Epithelial cell of proximal tubule (primary cell): ENCODE results near the gene SLC25A39. TPM values are rescaled to one million over a fixed set of nuclear protein-coding genes. Genes with fewer than 3 reads are reported as not detected.

Source experiments
- DNase-seq: peaks from one replicate; pipeline ENCODE4 v3.0.0-alpha.2; 2011; ENCODE audit warnings: low read depth
- H3K4me3 ChIP-seq: 2 replicates; pipeline ENCODE4 v1.5.1; 2011; ENCODE audit warnings: low read depth, mild to moderate bottlenecking, low read length
- CTCF ChIP-seq: conservative IDR thresholded peaks from 2 replicates; pipeline ENCODE4 v1.5.1; 2012; ENCODE audit warnings: low read depth, mild to moderate bottlenecking, low read length
- total RNA-seq: library from RNA; depleted of rRNA; stranded (reverse); fragments of >200 nt; gene quantifications from 2 replicates; pipeline ENCODE4 v1.2.3, GENCODE V29; 2015

SLC25A39 gene
- total RNA-seq, 1 donor from 2014 or later = 161 TPM

DNA sequence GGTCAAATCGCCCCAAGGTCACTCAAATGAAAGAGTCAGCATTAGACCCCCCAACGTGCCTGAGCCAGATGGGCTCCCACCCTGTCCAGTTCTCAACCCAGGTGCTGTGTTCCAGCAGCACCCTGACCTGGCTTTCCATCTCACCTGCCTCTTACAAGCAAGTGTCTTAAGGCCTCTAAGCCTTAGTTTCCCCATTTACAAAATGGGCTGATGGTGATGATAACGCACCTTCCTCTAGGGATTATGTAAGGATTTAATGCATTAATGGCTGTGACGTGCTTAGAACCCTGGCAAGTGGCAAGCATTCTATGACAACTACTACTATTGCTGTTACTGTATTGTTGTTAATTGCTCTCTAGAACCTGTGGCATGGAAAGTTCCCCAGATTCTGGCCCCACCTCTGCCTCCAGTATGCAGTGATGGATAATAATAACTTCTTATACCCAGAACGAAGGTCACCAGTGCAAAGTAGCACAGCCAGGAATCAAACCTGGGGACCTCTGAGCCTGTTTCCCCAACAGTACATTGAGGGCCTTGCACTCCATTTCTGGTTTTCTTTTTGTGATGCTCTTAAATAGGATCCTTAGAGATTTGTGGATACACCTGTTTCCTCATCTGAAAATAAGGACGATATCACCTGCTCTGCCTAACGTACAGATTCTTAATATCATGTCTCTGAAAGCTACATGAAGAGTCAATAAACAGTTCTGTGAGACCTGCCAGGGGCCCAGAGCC, 3.3 kb upstream of the SLC25A39 start:
- no peak for DNase-seq
- H3K4me3 ChIP-seq = no peak overlapping the region
- no peak for TF ChIP-seq CTCF

DNA sequence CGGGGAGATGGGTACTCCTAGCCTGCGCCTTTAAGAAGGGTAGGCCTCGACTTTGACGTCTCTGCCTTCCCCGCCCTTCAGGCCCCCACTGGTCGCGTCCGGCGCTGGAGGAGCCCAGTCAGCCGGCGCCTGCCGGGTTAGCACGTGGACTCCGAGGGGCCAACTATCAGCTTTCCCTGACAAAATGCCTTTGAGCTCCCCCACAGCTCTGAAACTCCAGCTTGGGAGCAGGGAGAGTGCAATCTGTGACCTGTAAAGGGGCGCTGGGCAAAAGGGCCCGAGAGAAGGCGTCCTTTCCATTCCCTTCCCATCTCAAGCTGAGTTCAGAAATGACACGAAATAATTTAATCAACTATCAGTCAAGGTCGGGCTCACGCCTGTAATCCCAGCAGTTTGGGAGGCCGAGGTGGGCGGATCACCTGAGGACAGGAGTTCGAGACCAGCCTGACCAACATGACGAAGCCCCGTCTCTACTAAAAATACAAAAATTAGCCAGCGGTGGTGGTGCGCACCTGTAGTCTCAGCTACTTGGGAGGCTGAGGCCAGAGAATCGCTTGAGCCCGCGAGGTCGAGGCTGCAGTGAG, 2.3 kb upstream of the SLC25A39 start:
- no peak for TF ChIP-seq CTCF
- H3K4me3 ChIP-seq = peak overlapping the region; percentile 23
- no peak for DNase-seq

GRCh38 chr17:44324092-44324570, 492 bp downstream of the SLC25A39 start:
- TF ChIP-seq CTCF = no peak
- peak overlapping the region; percentile 80 for H3K4me3 ChIP-seq
- DNase-seq = no peak

DNA sequence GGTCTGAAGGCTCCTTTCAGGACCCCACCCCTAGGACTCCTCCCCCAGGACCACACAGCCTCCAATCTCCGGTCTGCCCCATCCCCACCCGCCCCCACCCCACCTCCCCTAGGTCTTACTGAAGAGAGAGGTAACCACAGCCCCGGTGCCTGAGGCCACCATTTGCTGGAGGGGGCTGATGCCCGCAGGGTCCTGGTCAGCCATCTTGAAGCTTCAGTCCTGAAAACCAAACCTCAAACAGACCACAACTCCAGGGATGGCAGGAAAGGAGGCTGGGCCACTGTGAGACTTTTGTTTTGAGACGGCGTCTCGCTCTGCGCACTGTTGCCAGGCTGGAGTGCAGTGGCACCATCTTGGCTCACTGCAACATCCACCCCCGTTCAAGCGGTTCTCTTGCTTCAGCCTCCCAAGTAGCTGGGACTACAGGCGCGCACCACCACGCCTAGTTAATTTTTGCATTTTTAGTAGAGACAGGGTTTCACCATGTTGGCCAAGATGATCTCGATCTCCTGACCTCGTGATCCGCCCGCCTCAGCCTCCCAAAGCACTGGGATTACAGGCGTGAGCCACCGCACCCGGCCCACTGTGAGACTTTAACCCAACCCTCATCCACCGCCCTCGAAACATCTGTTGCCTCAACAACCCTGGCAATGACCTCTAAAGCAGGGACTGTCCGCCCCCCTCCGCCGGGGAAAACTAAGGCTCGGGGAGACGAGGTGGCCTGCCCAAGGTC, 1.1 kb downstream of the SLC25A39 start:
- TF ChIP-seq CTCF = no peak
- DNase-seq = no peak
- H3K4me3 ChIP-seq = peak overlapping the region; percentile 80

DNA sequence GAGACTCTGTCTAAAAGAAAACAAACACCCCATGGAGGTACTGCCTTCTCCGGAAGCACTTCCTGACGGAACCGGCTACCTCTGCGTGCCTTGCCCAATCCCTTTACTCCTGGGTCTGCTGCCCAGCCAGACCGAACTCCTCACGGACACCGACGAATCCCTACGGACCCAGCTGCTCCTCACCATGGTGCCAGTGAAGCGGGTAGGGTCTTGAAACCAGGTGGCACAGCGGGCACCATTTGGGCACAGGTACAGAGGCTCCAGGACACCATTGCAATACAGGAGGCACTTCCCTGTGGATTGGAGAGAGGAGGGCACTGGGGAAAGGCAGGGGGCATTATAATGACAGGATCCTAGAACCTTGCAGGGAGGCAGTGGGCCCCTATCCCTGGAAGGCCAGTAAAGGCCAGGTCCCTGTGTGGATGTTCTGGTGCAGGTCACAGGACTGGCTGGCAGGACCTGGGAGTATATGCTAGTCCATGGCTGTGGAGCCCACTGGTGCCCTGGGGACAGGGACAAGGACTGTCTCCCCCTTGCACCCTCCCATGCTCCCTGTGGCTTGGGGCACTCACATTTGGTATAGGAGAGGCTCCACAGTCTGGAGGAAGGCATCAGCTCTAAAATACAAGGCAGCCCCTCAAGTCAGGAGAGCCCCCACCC, 2.3 kb downstream of the SLC25A39 start:
- DNase-seq = no peak
- H3K4me3 ChIP-seq = no peak overlapping the region
- TF ChIP-seq CTCF = no peak

- no peak for DNase-seq
- no peak for TF ChIP-seq CTCF
- no peak overlapping the region for H3K4me3 ChIP-seq
Observed at GRCh38 chr17:44321246-44322120, 3.1 kb downstream of the SLC25A39 start.
